Kidney epithelial cell (primary cell): Measurements from ENCODE around the gene OLFML3. TPM values are rescaled to one million over a fixed set of nuclear protein-coding genes. Genes with fewer than 3 reads are reported as not detected.

Experiments
- DNase-seq: peaks from one replicate; pipeline ENCODE4 v3.0.0-alpha.2; 2010; ENCODE audit warnings: low read depth
- H3K27me3 ChIP-seq: 2 replicates; pipeline ENCODE4 v1.6.0; 2011; ENCODE audit warnings: low read length; ENCODE audit not compliant: control insufficient read depth, insufficient read depth
- H3K36me3 ChIP-seq: 2 replicates; pipeline ENCODE4 v1.5.1; 2011; ENCODE audit warnings: low read length; ENCODE audit not compliant: control insufficient read depth, insufficient read depth
- H3K4me3 ChIP-seq: 2 replicates; pipeline ENCODE4 v1.5.1; 2011; ENCODE audit warnings: low read depth, mild to moderate bottlenecking, control low read depth, low read length
- CTCF ChIP-seq: IDR thresholded peaks from 2 replicates; pipeline ENCODE4 v1.5.1; 2011; ENCODE audit warnings: mild to moderate bottlenecking, moderate library complexity, low read length, control low read depth, inconsistent platforms; ENCODE audit not compliant: insufficient read depth, poor library complexity, severe bottlenecking
- total RNA-seq: library from RNA; depleted of rRNA; stranded (reverse); fragments of >200 nt; gene quantifications from 2 replicates; pipeline ENCODE4 v1.2.3, GENCODE V29; 2015

The OLFML3 gene
- total RNA-seq, 1 donor from 2014 or later, result 0.17 TPM

- Histone ChIP-seq H3K27me3 (no peaks in the 10 kb centered on the region), H3K36me3 (no peaks in the 10 kb centered on the region), H3K4me3 (no peak overlapping the region)
- no peak for TF ChIP-seq CTCF
- no peak for DNase-seq
Observed at GRCh38 chr1:113990530-113990929, 11.3 kb downstream of the OLFML3 start.

GRCh38 chr1:113990961-113991360 is 11.7 kb downstream of the OLFML3 start:
- Histone ChIP-seq H3K27me3 (no peaks in the 10 kb centered on the region), H3K36me3 (no peaks in the 10 kb centered on the region), H3K4me3 (no peak overlapping the region)
- no peak for DNase-seq
- no peak for TF ChIP-seq CTCF

GRCh38 chr1:113991467-113991997 is 12.3 kb downstream of the OLFML3 start:
- no peak overlapping the region for H3K4me3 ChIP-seq
- no peaks in the 10 kb centered on the region for H3K36me3 ChIP-seq
- TF ChIP-seq CTCF, result no peak
- no peaks in the 10 kb centered on the region for H3K27me3 ChIP-seq
- no peak for DNase-seq

GRCh38 chr1:113993072-113993471 is 13.8 kb downstream of the OLFML3 start:
- H3K4me3 ChIP-seq, result no peak overlapping the region
- DNase-seq, result no peak
- H3K27me3 ChIP-seq, result no peaks in the 10 kb centered on the region
- no peaks in the 10 kb centered on the region for H3K36me3 ChIP-seq
- TF ChIP-seq CTCF, result no peak

GRCh38 chr1:113993766-113994165 is 14.5 kb downstream of the OLFML3 start:
- TF ChIP-seq CTCF, result no peak

GRCh38 chr1:113995382-113995781 is 16.1 kb downstream of the OLFML3 start:
- no peak for TF ChIP-seq CTCF
- H3K27me3 ChIP-seq, result peaks cover 2% of the 10 kb centered on the region
- no peaks in the 10 kb centered on the region for H3K36me3 ChIP-seq
- no peak overlapping the region for H3K4me3 ChIP-seq
- no peak for DNase-seq

More at GRCh38 chr1:113993766-113994165, 14.5 kb downstream of the OLFML3 start:
- no peaks in the 10 kb centered on the region for H3K36me3 ChIP-seq
- no peak overlapping the region for H3K4me3 ChIP-seq
- no peaks in the 10 kb centered on the region for H3K27me3 ChIP-seq
- no peak for DNase-seq
